HTR-8/SVneo (cell line): ENCODE measurements around the gene MCM3AP.
"Not testable (repeated sequence)": the region's sequence is repeated elsewhere in the genome, so short reads cannot be mapped to it uniquely, and the experiment has no call there.

Experiments
- DNase-seq: peaks from one replicate; pipeline ENCODE4 v3.0.0; 2011; ENCODE audit warnings: low spot score, mixed read lengths; ENCODE audit not compliant: insufficient read length
- FAIRE-seq: peaks from 2 replicates; lab custom pipeline; 2011; peaks lifted over from hg19 to GRCh38; lab: Jason Lieb, UNC

Gene MCM3AP

GRCh38 chr21:46208761-46209721 is 76.4 kb downstream of the MCM3AP start:
- FAIRE-seq (no peak), DNase-seq (no peak)

DNA sequence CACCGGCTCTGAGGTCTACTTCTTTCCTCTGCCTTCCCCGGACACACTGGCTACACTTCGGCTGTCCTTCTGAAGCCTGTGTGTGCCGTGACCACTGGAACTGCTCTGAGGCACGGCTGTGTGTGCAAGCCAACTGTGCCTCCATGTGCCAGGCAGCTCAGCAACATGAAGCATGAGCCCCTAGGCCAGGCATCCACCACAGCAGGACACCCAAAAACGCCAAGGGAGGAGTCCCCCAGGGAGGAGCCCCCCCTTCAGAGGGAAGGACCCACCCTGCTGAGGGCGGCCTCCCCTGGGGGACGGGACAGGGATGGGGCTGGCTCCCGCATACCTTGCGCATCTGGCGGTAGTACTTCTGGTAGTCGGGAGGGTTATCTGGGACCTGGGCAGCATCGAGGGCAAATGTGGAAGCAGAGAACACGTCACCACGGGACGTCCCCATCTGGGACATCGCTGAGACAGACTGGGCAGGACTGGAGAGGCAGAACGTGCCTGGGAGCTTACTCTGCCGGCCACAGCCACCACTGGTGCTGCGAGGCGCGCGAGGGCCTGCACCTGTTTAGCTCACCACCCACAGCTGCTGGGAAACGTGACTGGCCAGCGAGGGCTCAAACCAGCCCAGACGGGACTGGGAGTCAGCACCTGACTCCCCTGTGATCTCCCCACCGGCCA is 77.4 kb downstream of the MCM3AP start:
- no peak for FAIRE-seq

GRCh38 chr21:46207006-46207919 is 78.1 kb downstream of the MCM3AP start:
- FAIRE-seq (no peak), DNase-seq (no peak)

More for the DNA sequence above, 77.4 kb downstream of the MCM3AP start:
- DNase-seq: no peak

DNA sequence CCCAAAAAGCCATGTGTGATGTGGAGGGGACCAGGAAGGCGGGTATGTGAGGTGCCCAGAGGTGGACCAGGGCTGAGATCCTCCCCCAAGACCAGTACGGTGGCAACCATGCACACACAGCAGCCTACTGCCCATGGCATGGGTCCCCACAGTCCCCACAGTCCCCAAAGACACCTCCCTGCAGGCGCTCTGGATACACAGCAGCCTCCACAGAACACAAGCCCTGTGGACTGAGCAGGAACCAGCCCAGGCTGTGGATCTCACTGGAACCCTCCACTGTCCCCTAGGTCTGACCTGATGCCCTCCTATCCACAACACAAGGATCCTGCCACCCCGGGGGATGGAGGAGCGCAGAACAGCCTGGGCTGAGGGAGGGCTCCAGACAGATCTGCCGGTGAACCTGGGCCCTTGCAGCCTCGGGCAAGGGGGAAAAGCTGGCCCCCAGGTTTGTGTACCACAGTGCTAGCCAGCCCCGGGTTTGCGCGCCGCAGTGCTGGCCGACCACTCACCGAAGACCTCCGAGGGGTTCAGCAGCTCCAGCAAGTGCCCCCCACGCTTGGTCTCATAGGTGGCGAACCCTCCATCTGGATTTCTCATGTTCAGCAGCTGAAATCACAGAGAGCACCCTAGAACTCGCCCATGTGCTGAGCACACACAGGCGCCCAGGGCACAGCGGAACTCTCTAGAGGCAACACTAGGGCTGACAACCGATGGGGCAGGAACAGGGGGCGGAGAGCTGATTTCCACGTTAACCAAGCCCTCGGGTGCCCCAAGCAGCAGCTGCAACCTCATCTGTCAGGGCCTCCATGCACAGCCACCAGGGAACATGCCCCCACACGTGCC is 79.0 kb downstream of the MCM3AP start:
- DNase-seq (no peak), FAIRE-seq (no peak)

DNA sequence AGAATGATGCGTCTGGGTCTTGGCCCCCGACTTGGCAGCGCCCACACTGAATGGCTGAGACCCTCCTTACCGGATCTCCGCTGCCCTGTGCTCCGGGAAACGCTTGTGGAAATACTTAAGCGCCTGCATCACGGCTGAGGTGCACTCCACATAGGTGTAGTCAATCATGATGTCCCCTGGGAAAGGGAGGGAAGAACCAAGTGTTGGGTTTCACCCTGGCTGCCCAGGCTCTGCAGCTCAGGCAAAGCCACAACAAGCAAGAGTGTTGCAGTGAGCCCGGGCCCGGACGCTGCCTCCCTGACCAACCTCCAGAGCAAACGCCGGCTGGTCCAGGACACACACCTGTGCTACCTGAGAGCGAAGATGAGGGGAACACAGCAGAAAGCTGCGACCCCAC is 79.6 kb downstream of the MCM3AP start:
- FAIRE-seq (no peak), DNase-seq (no peak)

- no peak for FAIRE-seq
Observed at GRCh38 chr21:46205166-46205565, 80.2 kb downstream of the MCM3AP start.

GRCh38 chr21:46203203-46203600 is 82.2 kb downstream of the MCM3AP start:
- no peak for FAIRE-seq
- no peak for DNase-seq

More at GRCh38 chr21:46205166-46205565, 80.2 kb downstream of the MCM3AP start:
- DNase-seq: no peak

GRCh38 chr21:46202592-46203202 is 82.7 kb downstream of the MCM3AP start:
- no peak for DNase-seq
- FAIRE-seq: no peak

- DNase-seq, FAIRE-seq: not testable (repeated sequence)
Observed at GRCh38 chr21:46200877-46201803, 84.3 kb downstream of the MCM3AP start.

- DNase-seq: no peak
- FAIRE-seq: no peak
Observed at GRCh38 chr21:46199436-46200373, 85.7 kb downstream of the MCM3AP start.

- FAIRE-seq (no peak), DNase-seq (no peak)
Observed at GRCh38 chr21:46196733-46197132, 88.7 kb downstream of the MCM3AP start.

DNA sequence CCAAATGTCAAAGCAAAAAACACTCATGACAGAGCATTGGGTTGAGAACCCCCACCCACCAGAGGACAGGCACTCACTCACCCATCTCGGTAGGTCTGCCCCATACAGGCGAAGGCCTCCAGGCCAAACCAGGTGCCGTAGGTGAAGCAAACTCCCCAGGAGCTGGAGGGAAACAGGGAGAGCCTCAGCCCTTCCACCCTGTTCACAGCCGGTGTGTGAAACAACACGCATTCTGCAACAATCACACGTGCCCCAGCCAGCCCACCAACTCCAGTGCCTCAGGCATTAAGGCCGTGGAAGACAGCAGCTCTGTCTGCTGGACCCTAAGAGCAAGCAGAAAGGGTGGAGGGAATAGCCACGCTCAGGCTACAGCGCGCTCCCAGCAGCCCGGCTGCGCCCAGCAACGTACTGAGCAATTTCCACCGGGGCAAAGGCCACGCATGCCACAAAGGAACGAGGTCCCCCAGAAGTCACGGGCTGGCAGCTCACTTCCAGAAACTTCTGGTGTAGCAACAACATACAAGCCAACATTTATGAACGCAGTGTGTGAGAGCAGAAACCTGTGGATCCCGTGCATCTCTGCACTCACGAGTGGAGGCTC is 89.7 kb downstream of the MCM3AP start:
- FAIRE-seq (no peak), DNase-seq (no peak)

GRCh38 chr21:46194374-46195334 is 90.8 kb downstream of the MCM3AP start:
- no peak for FAIRE-seq
- no peak for DNase-seq

- no peak for FAIRE-seq
- DNase-seq: no peak
Observed at GRCh38 chr21:46193829-46194373, 91.5 kb downstream of the MCM3AP start.
